Ramos (cell line): ENCODE measurements around the gene EHD4.

Experiments used
- in situ Hi-C: fragments of 300-500 bp; cut with MboI; formaldehyde crosslinking; loops from one replicate; pipeline ENCODE4 v1.14.3; 2022; ENCODE audit warnings: low sequenced_read_pairs; ENCODE audit not compliant: unreplicated experiment

EHD4 gene

DNA sequence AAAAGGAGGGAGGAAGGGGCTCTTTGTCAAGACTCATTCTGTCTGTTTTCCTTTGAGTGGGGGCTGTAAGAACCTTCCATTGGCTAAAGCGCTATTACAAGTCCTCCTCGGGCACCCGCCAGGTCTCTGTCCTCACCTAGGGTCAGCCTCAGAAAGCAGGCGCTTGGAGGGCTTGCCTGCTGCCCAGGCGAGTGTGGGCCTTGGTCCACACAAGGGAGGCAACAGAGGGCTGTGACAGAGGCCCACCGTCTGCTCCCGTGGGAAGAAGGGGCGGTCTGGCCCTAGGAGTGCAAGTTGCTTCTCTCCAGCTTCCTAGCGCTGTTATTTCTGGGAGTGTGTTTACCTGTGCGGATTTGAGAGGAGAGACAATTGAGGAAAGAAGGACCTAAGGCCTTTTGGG, 24.0 kb upstream of the EHD4 start:
- in situ Hi-C loops = no loop called here

DNA sequence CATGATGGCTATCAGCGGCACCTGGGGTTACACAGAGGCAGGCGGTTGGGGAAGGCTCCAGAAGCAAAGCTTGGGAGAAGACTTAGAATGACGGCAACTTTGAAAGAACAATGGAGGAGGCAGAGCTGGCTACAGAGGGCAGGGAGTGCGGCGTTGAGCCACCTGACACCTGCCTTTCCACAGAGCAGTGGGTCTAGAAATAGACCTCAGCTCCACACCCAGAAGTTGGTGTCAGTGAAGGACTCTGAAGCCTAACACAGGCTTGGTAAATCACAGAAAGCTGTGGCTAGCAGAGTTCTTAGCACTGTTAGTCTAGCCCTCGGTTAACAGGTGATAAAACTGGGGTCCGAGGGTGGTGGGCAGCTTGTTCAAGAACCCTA, 23.1 kb upstream of the EHD4 start:
- in situ Hi-C loops = no loop called here

DNA sequence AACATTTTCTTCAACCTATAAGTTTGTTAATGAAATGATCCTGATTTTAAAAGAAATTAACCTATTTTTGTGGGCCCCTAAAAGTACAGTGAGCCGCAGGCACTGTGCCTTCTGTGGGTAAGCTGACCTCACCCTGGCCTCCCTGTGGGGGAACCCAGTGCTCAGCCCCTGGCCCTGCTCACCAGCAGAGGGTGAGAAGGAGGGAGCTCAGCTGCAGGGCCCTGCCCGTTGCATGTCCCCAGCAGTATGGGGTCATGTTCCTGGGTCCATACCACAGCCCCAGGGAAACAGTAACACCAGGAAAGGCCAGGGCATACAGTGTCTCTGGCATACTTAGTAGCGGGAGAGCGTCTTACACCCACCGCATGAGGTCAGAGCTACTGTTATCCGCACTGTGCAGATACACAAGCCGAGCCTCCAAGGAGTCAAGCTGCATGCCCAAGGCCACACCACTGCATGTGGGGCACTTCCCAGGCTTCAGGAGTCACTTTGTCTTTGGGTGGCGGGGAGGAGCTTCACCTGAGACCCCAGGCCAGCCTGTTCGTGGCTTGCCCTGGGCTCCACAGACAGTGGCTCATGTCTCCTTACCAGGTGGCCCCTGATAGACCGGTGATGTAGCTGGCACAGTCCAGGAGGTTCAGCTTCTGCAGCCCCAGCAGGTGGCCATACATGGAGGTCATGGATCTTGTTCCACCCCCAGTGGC, 22.6 kb upstream of the EHD4 start:
- in situ Hi-C loops = no loop called here

DNA sequence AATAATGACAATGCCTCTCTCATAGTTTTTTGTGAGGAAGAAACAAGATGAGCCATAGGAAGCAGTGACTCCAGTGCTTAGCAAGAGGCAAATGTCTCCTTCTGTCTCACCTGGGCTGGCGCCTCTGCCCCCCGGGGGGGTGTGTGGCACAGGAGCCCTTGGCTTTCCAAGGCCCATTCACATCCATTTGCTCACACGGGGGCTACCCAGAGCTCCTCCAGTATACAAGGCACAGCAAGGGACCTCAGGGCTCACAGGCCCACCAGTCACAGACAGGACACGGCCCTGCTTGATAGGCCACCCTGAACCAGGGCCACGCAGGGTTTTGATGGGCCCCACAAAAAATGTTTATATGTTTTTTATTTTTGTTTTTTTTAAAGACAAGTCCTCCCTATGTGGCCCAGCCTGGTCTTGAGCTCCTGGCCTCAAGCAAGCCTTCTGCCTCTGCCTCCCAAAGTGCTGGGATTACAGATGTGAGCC, 21.9 kb upstream of the EHD4 start:
- in situ Hi-C loops = no loop called here

DNA sequence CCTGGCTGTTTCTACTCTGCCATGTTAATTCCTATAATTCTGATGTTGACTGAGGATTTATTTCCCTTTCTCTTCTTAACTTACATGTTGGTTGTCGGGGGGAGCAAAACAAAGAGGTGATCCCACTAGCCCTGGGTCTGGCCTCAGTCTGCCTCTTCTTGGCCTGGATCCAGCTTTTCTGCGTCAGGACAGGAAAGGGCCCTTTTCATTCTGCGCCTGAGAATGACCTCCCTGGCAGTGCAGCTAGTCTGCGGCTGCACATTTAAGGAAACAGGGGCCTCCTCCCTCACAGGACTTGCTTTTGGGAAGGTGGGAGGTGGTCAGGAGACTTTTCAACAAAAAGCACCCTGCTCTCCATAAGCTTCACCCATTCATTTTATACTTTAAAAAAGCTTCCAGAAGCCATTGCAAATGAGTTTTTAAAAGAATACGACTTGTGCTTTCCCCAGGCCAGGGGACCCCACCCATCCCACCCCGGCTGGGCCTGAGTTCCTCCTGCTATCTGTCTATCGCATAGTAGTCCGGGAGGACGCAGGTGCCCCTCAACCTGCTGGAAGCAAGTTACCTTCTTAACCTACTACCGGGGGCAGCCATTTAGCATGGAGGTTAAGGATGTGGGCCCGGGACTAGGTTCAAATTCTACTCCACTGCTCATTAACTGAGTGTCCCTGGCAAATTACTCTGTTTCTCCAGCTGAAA, 21.3 kb upstream of the EHD4 start:
- in situ Hi-C loops = no loop called here

DNA sequence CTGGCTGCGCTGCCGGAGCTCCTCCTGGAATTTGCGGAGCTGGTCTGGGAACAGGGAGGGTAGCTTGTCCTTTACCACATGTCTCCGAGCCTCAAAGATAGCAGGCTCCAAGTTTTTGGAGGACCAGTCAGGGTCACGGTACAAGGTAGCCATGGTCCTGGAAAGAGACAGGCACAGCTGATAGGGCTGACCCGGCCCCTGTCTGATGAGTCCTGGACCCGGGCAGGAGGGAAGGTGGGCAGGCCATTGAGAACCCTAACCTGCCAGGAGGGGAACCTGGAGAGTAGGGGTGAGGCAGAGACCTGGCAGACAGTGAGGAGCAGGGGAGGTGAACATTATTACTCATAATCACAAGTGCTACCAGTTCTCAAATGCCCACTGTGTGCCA, 20.4 kb upstream of the EHD4 start:
- in situ Hi-C loops = no loop called here

DNA sequence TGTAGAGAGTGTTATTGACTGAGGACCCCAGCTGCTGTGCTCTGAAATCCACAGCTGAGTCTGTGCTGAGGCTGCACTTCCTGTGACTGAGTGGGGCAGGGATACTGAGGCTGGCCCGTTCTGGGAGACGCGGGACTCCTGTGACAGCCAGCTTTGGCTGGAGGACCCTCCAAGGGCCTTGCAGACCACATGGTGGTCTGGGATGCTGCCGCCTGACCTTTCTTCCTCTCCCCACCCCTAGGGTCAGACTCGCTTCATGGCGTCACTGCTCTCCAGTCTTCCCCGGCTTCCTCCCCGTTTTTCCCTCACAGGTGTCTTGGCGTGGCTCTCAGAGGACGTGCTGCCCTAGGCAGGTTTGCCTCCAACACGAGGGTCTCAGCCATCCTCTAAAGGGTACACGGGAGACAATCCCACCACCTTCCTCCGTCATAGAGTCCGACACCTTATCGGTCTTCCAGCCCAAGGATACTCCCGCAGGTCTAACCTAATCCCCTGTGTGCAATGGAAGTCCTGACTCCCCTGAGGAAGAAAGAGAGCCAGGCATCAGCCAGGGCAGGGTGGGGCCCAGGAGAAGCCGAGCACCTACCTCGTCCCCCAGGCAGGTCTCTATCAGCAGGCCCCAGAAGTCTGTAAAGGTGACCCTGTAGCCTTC, 19.9 kb upstream of the EHD4 start:
- in situ Hi-C loops = no loop called here

DNA sequence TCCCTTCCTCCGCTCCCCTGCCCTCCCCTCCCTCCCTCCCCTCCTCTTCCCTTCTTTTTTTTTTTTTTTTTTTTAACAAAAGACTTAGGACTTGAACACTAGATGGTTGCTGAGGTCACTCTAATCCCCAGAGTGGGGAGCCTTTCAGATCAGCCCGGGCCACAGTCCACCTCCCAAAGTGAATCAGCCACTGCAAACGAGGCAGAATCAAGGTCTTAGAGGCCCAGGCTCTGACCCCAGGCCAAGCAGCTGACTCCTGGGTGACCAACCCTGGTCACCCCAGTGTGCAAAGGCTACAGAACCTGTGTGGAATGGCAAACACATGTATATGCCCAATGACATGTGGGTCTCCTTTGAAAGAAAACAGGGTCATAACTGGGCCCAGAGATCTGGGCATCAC, 18.3 kb upstream of the EHD4 start:
- in situ Hi-C loops = no loop called here

DNA sequence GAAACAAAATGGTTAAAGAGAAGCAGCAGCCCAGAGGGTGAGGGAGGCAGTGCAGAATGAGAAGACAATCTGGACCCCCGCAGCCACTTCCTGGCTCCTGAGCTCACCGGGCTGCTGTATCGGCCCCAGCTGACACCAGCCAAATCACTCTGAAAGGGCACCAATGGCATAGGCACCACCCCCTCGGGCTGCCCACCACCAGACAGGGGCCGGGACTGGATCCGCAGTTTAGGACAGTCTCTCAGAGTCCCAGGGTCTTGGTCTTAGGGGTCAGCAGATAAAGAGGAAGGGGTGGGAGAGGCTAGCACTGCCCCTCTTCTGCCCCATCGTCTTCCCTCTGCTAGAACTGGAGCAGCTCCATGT, 17.9 kb upstream of the EHD4 start:
- in situ Hi-C loops = no loop called here

DNA sequence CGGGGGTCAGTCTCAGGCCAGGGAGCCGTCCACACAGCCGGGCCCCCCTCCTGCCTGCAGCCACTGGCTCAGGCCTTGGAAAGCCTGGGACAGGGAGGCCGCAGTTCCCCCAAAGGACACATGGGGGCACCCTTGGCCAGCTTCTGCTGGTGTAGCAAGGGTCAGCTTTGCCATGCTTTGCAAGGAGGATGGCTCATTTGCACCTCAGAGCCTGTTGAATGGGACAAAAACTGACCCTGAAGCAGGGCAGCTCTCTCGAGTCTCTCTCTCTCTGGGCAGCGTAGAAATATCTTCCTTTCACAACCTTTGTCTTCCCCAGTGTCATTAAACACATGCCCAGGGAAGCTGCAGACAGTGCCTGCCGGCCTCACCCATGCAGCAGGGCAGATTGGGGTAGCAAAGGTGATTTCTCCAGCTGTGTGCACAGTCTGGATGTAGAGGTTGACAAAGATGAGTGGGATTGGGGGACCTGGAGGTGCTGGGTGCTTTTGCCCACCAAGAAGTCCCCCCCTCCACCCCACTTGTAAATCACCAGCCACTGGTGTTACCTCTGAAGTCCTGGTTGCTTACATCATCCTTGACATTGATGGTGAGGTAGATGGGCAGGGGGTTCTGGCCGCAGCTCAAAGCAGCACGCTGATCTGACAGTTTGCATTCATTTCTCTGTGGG, 17.4 kb upstream of the EHD4 start:
- in situ Hi-C loops = loop anchor here (5.0 kb wide), 1 partner anchor 73 kb away; no protein-coding TSS in a partner anchor

DNA sequence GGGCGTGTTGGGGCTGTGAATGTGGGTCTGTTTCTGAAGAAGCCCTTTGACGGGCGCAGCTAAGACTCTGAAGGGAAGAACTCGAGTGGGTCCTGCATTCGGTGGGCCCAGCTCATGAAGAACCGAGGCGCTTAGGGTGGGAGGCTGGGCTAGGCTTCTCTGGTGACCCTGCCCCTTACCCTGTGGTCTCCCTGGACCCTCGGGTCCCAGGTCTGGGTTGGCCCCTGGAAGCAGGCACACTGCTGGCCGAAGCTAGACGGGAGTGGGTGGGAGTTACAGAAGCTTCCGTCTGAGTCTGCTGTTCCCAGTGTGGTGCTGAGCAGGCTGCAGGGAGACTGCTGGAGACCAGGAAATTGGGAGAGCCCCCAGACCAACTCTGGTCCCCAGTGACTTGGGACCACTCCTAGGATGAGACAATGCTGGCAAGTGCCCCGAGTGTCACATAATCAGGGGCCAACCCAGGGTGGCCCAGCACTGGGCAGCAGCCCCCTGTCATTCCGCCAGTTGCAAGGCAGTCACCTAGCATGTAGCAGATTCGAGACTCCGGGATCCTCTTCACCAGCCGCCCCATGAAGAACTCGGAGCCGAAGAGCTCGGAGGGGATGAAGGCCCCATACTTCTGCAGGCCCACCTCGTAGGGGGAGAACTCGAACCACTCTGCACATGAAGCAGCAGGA, 16.7 kb upstream of the EHD4 start:
- in situ Hi-C loops = loop anchor here (5.0 kb wide), 1 partner anchor 73 kb away; no protein-coding TSS in a partner anchor

DNA sequence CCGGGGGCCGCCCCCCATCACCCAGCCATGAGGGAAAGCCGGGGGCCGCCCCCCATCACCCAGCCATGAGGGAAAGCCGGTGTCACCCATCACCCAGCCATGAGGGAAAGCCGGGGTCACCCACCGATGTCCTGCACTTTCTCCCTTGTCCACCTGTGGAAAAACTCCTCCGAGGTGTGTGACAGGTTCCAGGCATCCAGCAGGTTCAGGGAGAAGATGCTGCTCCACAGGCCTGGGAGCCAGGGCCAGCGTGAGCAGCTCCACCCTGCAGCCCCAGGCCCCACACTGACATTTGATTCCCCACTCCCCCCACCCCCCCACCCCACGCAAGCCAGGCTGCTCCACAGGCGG, 15.5 kb upstream of the EHD4 start:
- in situ Hi-C loops = loop anchor here (5.0 kb wide), 1 partner anchor 74 kb away; no protein-coding TSS in a partner anchor

DNA sequence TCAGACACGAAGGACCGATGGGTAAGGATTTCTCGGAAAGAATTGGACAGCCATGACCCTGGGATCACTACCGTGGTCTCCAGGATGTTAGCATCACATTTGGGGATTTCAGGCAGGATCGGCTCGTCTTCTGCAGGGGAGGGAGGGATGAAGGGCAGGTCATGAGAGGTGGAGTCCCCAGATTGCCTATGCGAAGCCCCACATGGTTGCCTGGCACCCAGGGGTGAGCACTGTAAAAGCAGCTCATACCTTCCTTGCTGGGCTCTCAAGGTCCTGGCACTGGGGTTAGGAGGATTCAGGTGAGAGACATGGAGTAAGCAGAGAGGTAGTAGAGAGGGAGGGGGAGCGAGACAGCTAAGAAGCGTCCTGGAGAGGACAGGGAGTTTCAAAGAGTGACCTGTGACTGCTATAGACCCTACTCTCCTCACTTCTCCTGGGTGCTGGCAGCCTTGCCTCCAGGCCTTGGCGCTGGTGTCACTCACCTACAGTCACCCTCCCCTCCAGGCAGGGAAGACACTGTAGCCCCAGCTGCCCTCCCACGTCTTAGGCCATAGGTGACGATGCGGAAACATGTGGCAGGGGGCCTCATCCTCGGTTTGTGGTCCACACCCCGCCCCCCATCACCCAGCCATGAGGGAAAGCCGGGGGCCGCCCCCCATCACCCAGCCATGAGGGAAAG, 15.0 kb upstream of the EHD4 start:
- in situ Hi-C loops = loop anchor here (5.0 kb wide), 1 partner anchor 75 kb away; no protein-coding TSS in a partner anchor

DNA sequence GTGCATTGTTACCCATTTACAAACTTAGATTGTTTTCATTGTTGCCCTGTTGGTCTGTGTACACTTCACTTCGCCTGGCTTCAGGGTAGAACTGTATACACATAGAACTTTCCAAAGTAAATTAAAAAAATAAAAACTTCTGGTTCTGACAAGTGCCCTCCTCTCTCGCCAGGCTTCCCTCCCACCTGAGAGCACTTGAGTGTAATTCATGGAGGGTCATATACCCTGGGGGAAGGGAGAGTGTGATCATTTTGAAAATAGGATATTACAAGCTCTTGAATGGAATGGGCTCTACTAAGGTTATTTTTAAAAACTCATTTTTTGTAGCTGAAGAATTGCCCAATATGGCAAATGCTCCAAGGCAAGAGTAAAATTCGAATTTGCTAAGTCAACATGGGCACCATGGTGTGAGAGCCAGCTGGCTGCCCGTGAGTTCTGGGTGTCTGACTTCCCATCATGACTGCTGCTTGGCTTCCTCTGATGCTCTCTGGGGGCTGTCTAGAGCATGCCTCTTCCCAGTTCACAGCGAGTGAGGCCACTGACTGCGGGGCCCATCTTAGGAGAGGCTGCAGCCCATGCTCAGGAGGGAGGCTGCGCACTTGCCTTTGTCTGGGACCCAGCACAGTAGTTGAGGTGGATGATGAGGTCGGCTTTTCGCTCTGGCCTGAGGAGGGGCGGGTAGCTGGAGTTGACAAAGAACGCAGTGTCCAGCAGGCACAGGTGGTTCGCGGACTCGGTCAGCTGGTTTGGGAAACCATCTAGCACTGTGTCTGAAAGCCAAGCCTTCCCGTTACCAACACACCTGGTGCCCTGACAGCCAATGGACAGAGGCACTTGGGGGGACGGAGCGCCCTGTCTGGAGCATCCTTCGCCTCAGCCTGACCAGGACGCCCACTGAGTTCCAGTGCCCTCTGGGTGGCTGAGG, 13.1 kb upstream of the EHD4 start:
- in situ Hi-C loops = loop anchor here (5.0 kb wide), 1 partner anchor 77 kb away; no protein-coding TSS in a partner anchor

DNA sequence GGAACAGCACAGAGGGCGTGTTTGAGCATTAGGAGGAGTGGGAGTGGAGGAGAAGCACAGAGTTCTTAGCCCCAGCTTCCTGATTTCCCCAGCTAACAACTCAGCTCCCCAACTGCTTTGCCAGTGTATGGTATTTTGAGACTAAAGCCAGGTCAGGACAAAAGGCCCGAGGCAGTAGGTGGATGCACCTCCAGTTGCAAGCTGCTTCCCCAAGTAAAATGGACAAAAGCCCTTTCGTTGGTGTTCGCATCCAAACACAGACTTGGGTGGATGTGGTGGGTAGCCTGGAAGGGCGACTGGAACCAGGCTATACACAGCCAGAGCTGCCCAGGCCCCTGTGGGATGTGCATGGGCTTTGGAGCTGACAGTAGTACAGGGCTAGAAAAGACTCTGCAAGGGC, 12.3 kb upstream of the EHD4 start:
- in situ Hi-C loops = loop anchor here (5.0 kb wide), 1 partner anchor 78 kb away; no protein-coding TSS in a partner anchor

DNA sequence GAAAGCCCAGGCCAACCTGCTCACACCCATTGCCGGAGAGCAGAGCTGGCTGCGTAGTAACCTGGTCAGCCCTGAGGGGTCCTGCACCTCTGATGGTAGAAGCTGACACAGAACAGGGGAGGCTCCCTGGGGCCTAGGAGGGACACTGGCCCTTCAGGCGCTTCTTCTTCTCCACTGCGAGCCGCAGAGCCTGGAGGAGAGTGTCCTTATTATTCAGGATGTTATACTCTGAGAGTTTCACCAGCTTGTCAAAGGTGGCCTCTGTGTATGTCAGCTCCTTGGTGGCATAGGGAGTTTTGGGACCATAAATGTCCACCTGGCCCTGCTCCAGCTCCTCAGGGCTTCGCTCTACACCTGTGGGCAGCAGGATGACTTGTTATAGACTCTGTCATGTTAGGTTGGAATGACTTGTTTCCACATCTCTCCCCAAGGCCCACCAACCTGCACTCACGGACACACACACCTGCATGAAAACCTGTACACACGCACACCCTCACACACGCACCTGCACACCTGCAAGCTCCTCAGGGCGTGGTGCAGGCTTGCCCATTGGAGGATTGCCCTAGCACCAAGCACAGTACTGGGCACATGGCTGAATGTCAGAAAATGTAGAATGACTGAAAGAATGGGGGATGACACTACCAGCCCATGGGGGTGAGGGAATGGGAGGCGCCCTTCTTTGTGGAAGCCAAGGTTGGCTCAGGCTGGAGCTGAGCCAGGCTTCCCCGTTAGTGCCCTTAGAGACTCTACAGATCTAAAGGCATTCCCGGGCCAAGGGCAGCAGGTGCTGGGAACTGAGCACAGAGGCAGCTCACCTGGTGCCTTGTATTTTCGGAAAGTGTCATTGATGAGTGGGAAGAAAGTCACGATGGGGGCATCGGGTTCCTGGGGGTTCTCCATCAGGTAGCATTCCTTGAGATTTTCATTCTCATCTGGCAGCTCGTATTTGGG, 11.5 kb upstream of the EHD4 start:
- in situ Hi-C loops = no loop called here

DNA sequence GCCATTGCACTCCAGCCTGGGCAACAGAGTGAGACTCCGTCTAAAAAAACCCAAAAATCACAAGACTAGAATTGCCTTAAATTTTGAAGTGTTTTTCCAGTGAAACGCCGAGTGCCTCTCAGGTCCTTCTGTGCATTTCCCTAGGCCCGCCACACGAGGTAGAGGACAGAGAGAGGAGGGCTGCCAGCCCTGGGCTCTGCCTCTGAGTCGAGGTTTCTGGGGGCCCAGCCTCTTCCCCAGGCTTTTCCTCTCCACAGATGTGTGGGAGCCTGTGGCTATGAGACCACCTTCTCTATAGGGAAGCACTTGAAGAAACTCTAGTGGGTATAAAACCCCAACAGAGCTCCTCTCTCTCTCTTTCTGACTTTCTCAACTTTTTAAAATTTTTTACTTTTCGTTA, 10.9 kb upstream of the EHD4 start:
- in situ Hi-C loops = no loop called here
